Testis (tissue), 2 donors: Measurements from ENCODE around the gene MYO1G.

Experiments used
- CTCF ChIP-seq, 3 experiments: fragments of 450-650 bp in 2 of 3; fragments of 200-600 bp in 1 of 3; sonication (generic) in 1 of 3; IDR thresholded peaks; one replicate each; pipeline ENCODE4 v1.5.1; 2016 to 2019; ENCODE audit warnings: antibody characterized with exemption in 3 of 3, mild to moderate bottlenecking in 2 of 3, moderate library complexity in 1 of 3
- POLR2A ChIP-seq: fragments of 450-650 bp; IDR thresholded peaks from one replicate; pipeline ENCODE4 v1.6.1; 2017; ENCODE audit warnings: antibody characterized with exemption, mild to moderate bottlenecking, moderate library complexity

GRCh38 chr7:44964384-44964830, 14.4 kb downstream of the MYO1G start:
- TF ChIP-seq CTCF (IDR thresholded peaks at IDR 0.05) (no peak), POLR2A (no peak)
